DOHH2 (cell line): ENCODE results near the gene MEGF8.

Experiments
- H3F3A ChIP-seq: fragments of 200-600 bp; sonication (generic), shearing (Covaris generic); 2 replicates; pipeline ENCODE4 v1.6.0; 2016; ENCODE audit warnings: antibody characterized with exemption, mild to moderate bottlenecking; ENCODE audit not compliant: control insufficient read depth, insufficient read depth
- H3K27ac ChIP-seq: fragments of 200-600 bp; sonication (generic); 2 replicates; pipeline ENCODE4 v1.5.1; 2014; ENCODE audit warnings: low read depth, mild to moderate bottlenecking, low read length, moderate library complexity
- H3K27me3 ChIP-seq: fragments of 200-600 bp; sonication (generic); 2 replicates; pipeline ENCODE4 v1.6.1; 2014; ENCODE audit warnings: mild to moderate bottlenecking, low read length, mixed read lengths; ENCODE audit not compliant: control insufficient read depth
- H3K36me3 ChIP-seq: fragments of 200-600 bp; sonication (generic); 2 replicates; pipeline ENCODE4 v1.6.1; 2014; ENCODE audit warnings: mild to moderate bottlenecking, low read length, moderate library complexity, mixed read lengths; ENCODE audit not compliant: control insufficient read depth
- H3K4me1 ChIP-seq: fragments of 200-600 bp; sonication (generic); 2 replicates; pipeline ENCODE4 v1.6.1; 2014; ENCODE audit warnings: mild to moderate bottlenecking, low read length, mixed read lengths; ENCODE audit not compliant: control insufficient read depth
- H3K4me2 ChIP-seq: fragments of 200-600 bp; sonication (generic); 2 replicates; pipeline ENCODE4 v1.6.0; 2014; ENCODE audit warnings: mild to moderate bottlenecking, low read length, moderate library complexity
- H3K4me3 ChIP-seq: fragments of 200-600 bp; sonication (generic); 2 replicates; pipeline ENCODE4 v1.5.1; 2014; ENCODE audit warnings: mild to moderate bottlenecking, low read length, mixed read lengths
- H3K79me2 ChIP-seq: fragments of 200-600 bp; sonication (generic); 2 replicates; pipeline ENCODE4 v1.6.1; 2014; ENCODE audit warnings: mild to moderate bottlenecking, low read length, mixed read lengths; ENCODE audit not compliant: control insufficient read depth
- H3K9me2 ChIP-seq: fragments of 200-600 bp; sonication (generic); replicated peaks from 2 replicates; pipeline ENCODE4 v1.6.1; 2014; ENCODE audit warnings: mild to moderate bottlenecking, low read length, mixed read lengths; ENCODE audit not compliant: control insufficient read depth
- H3K9me3 ChIP-seq: fragments of 200-600 bp; sonication (generic); 2 replicates; pipeline ENCODE4 v1.6.1; 2014; ENCODE audit warnings: antibody characterized with exemption, low read length, mixed read lengths; ENCODE audit not compliant: control insufficient read depth, insufficient read depth
- H4K20me1 ChIP-seq: fragments of 200-600 bp; sonication (generic); 2 replicates; pipeline ENCODE4 v1.6.0; 2014; ENCODE audit warnings: low read depth, mild to moderate bottlenecking, antibody characterized with exemption, low read length, moderate library complexity; ENCODE audit not compliant: control insufficient read depth, insufficient read depth
- CTCF ChIP-seq: fragments of 200-600 bp; sonication (generic); IDR thresholded peaks from one replicate; pipeline ENCODE4 v1.5.1; 2014; ENCODE audit warnings: antibody characterized with exemption, mild to moderate bottlenecking, low read depth, low read length; ENCODE audit not compliant: poor library complexity, severe bottlenecking
- EZH2phosphoT487 ChIP-seq: fragments of 200-600 bp; sonication (generic); IDR thresholded peaks from 2 replicates; pipeline ENCODE4 v1.6.1; 2017; ENCODE audit warnings: borderline replicate concordance, mild to moderate bottlenecking, antibody characterized with exemption, low read length, moderate library complexity, mixed read lengths

MEGF8 gene

GRCh38 chr19:42290136-42290522, 35.3 kb upstream of the MEGF8 start:
- H3K27ac ChIP-seq, result no peak overlapping the region
- peaks cover 18% of the 10 kb centered on the region for H3K4me1 ChIP-seq
- TF ChIP-seq EZH2phosphoT487 (no peak), CTCF (no peak)
- peaks cover 16% of the 10 kb centered on the region for H3K79me2 ChIP-seq
- H3F3A ChIP-seq, result no peaks in the 10 kb centered on the region
- H3K9me3 ChIP-seq, result no peaks in the 10 kb centered on the region
- no peaks in the 10 kb centered on the region for H3K27me3 ChIP-seq
- H3K36me3 ChIP-seq, result peaks cover 90% of the 10 kb centered on the region
- H3K4me2 ChIP-seq, result no peak overlapping the region
- H4K20me1 ChIP-seq, result 0 out of 2 replicates have a peak, but pooled peaks cover 3% of the 10 kb centered on the region
- H3K4me3 ChIP-seq, result no peak overlapping the region
- H3K9me2 ChIP-seq, result no peaks in the 10 kb centered on the region

GRCh38 chr19:42290523-42291434, 34.7 kb upstream of the MEGF8 start:
- Histone ChIP-seq H3K79me2 (peaks cover 10% of the 10 kb centered on the region), H3K9me3 (no peaks in the 10 kb centered on the region), H3K27me3 (no peaks in the 10 kb centered on the region), H3K36me3 (peaks cover 93% of the 10 kb centered on the region), H3K9me2 (no peaks in the 10 kb centered on the region), H3F3A (no peaks in the 10 kb centered on the region), H3K4me1 (peaks cover 13% of the 10 kb centered on the region), H3K4me3 (no peak overlapping the region), H4K20me1 (no peaks in the 10 kb centered on the region), H3K4me2 (no peak overlapping the region), H3K27ac (no peak overlapping the region)
- TF ChIP-seq CTCF, result peak; percentile 83
- TF ChIP-seq EZH2phosphoT487, result no peak

GRCh38 chr19:42291435-42291810, 34.0 kb upstream of the MEGF8 start:
- no peaks in the 10 kb centered on the region for H3F3A ChIP-seq
- peaks cover 9% of the 10 kb centered on the region for H3K4me1 ChIP-seq
- H3K9me3 ChIP-seq, result no peaks in the 10 kb centered on the region
- no peaks in the 10 kb centered on the region for H3K27me3 ChIP-seq
- TF ChIP-seq EZH2phosphoT487 (no peak), CTCF (no peak)
- H3K79me2 ChIP-seq, result peaks cover 4% of the 10 kb centered on the region
- peaks cover 93% of the 10 kb centered on the region for H3K36me3 ChIP-seq
- no peak overlapping the region for H3K27ac ChIP-seq
- no peak overlapping the region for H3K4me2 ChIP-seq
- no peaks in the 10 kb centered on the region for H4K20me1 ChIP-seq
- no peaks in the 10 kb centered on the region for H3K9me2 ChIP-seq
- no peak overlapping the region for H3K4me3 ChIP-seq
